Measurements from ENCODE around the gene GADL1.
A peak's percentile ranks its signal among the peaks of the same experiment; 100 is the strongest.

Gene GADL1

DNA sequence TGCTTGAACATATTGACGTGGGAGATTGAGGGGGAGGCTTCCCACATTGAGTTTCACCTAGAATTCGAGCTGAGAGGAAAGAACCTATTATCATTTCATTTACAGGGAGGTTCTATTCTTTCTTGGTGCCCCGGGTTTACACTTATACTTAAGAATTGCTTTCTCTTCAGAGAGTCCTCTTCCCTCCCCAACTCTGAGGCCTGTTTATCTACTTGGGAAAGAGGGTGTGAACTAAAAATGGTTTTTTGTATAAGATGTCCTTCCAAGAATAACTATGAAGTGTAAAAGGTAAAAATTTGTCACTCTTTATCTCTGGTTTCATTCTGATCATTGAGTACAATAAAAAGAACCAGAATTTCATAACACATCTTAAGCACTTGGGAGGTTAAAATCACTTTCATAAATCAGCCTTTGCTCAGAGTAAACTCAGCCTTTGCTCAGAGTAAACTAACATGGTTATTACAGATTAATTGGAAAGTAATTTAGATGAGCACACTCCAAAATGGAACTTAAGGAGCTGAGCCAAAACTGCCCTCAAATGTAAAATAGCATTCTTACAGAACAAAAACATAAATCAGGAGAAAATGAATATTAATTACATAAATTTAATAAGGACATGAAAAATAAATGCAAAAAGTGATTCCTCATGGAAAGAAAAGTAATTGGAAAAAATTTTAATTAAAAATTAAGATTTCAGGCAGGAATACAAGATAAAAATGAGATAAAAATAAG lies 75.2 kb downstream of the GADL1 start:
- DNase-seq (ENCODE audit: insufficient read length, low spot score) (no peak), FAIRE-seq (no peak)

DNA sequence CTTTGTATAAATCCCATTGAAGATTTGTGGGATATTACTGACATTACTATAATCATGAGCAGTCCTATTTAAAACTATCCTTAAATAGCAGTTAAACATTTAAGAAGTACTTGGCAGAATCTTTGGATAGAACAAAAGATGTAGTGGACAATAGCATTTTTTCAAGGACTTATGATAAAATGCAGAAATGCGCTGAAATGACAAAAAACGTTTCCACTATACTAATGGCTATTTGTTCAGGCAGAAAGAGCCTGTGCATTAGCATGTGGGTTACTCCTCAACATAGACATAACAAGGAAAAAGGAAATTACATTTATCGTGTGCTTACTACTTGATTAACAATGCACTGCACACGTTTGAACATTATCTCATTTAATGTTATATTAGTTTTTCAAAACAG lies 80.7 kb downstream of the GADL1 start:
- FAIRE-seq (no peak), DNase-seq (ENCODE audit: insufficient read length, low spot score) (no peak)

GRCh38 chr3:30811151-30811795 lies 83.2 kb downstream of the GADL1 start:
- no peak for FAIRE-seq

GRCh38 chr3:30810625-30811024 lies 83.8 kb downstream of the GADL1 start:
- FAIRE-seq (no peak), DNase-seq (ENCODE audit: insufficient read length, low spot score) (no peak)

More at GRCh38 chr3:30811151-30811795, 83.2 kb downstream of the GADL1 start:
- no peak for DNase-seq (ENCODE audit: insufficient read length, low spot score)

- no peak for DNase-seq (ENCODE audit: insufficient read length, low spot score)
- FAIRE-seq: no peak
Measured at GRCh38 chr3:30805695-30806094, 88.8 kb downstream of the GADL1 start.

DNA sequence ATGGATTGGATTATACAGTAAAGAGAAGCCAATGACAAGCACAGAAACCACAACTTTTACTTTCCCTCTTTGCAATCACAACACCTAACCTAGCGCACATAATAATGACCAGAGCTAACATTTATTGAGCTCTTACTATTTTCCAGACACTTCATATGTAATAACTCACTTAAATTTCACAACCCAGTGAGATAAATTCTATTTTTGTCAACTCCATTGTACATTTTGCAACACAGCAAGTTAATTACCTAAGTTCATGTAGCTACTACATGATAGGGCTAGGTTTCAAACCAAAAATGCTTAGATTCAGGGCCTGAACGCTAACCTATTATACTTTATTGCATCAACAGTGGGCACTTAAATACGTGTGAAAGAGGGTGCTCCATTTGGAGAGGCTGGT lies 89.5 kb downstream of the GADL1 start:
- DNase-seq (ENCODE audit: insufficient read length, low spot score): no peak
- no peak for FAIRE-seq

DNA sequence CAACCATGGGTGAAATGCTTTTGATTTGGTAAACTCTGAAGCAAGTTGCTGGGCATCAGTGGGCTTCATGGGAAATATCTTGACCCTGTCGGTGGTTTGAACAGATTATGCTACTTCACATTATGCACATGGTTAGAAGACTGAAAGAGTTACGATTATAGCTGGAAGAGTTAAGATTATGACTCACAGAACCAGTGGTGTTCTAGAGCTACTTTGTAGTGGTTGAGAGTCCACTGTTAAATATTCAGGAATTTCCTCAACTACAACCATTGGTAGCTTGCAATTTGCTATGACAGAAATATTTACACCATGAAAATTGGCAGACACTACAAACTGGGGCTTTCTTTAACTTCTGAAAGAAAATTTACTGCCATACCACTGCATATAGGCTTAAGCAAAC lies 99.3 kb downstream of the GADL1 start:
- FAIRE-seq (no peak), DNase-seq (ENCODE audit: insufficient read length, low spot score) (no peak)

- DNase-seq (ENCODE audit: insufficient read length, low spot score): no peak
- no peak for FAIRE-seq
Measured at GRCh38 chr3:30793740-30794139, 100.7 kb downstream of the GADL1 start.

GRCh38 chr3:30790150-30790549 lies 104.3 kb downstream of the GADL1 start:
- FAIRE-seq: no peak
- no peak for DNase-seq (ENCODE audit: insufficient read length, low spot score)

DNA sequence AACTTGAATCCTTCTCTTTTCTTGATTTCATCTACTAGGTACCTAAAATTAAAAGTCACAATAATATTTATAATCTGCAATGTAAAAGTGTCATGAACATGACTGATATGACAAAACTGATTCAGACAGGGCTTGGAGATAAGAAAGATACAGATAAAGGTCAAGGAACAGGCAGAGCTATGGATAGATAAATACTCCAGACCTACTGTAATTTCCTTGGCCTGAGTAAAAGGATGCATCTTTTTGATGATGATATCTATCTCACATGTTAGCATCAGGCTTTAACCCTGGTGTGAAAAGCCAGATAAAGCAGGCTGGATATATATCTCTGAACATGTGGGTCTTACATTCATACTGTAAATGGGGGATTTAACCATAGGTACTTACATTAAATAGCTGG lies 108.1 kb downstream of the GADL1 start:
- DNase-seq (ENCODE audit: insufficient read length, low spot score) (no peak), FAIRE-seq (no peak)

DNA sequence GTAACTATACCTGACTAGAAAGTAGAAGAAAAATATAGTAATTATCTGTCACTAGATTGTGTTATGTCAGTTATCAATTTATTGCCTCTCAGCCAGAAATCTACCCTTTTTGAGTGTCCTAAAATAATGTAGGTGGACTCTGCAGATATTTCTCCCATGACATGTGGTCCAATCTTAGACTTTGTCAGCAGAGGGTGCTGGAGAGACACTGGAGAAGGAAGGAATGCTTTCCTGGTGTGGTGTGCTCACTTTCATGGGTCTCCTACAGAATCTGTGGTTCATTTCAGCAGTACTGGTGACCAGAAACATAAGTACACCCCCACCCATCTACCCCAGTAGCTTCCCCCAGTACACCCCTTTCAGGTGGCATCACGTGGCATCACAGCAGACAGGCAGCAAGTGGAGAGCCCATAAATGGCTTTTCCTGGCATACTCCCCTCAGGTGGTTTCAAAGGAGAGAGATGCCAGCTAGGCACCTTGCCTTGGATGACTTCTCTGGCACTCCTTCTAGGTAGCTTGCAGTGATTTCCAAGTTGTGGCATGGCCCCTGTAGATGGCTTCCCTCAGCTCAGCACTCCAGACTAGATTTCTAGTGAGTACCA lies 114.7 kb downstream of the GADL1 start:
- DNase-seq (ENCODE audit: insufficient read length, low spot score) (no peak), FAIRE-seq (no peak)

DNA sequence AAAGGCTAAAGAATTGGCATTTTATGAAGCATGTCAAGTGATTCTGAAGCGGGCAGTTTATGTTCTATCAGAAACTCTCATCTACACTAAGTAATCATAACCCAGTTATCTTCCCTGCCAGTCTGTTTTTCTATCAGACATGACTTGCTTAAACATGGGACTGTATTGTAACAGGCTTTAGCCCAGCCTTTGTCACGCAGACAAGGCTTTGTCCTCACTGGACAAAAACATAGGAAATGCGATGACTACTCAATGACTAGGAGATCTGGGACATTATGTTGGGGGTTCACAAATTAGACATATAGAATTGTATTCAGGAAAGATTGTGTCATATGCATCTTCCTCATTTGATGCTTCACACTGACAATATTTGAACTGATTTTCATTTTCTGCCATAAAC lies 115.5 kb downstream of the GADL1 start:
- FAIRE-seq: no peak

DNA sequence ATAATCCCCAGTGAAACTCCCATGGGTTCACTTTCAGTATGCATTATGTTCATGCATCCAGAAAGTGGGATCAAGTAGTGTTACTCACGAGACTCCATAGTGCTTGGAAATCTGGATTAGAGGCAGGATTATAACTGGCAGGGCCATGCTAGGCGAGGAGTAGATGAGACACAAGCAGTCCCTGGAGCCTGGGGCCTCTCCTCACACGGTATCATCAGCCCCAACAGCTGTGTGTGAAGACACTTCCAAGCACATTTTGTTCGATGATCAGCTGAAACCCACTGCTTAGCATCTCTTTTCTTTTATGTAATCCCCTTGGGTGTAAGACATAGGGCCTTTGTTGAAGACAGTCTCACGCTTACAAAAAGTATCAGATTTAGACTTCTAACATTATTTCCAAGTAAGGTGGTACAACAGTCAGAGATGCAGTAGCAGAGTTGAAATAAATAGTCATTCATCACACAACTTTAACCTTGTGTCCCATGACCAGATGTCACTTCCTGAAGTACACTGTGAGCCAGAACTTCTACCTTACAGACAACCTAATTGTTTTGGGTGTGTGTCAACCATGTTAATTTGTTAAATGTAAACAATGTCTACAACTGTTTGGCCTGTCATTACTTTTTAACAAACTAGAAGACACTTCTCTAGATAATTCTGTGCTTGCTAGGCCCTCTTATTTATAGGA lies 116.9 kb downstream of the GADL1 start:
- FAIRE-seq (no peak), DNase-seq (ENCODE audit: insufficient read length, low spot score) (no peak)

More for the DNA sequence above, 115.5 kb downstream of the GADL1 start:
- no peak for DNase-seq (ENCODE audit: insufficient read length, low spot score)

- no peak for DNase-seq (ENCODE audit: insufficient read length, low spot score)
- no peak for FAIRE-seq
Measured at GRCh38 chr3:30776186-30776815, 118.2 kb downstream of the GADL1 start.

DNA sequence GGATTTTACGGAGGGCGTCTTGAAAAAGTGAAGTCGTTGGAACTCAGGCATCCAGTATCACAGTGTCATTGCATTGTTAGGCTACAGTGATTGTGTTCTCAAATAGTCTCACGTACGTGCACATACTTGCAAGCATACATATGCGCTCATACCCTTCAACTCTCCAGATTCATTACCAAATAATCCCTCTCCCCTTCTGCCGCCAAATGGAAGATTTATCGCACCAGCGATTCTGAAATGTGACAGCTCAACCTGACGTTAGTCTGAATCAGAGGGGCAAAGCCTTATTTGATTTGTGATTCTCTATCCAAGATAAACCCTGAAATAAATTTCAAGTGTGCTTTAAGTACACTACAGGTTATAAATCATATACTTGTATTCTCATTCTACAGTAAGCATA lies 119.4 kb downstream of the GADL1 start:
- peak; percentile 74 for FAIRE-seq
- DNase-seq (ENCODE audit: insufficient read length, low spot score): peak; percentile 37

DNA sequence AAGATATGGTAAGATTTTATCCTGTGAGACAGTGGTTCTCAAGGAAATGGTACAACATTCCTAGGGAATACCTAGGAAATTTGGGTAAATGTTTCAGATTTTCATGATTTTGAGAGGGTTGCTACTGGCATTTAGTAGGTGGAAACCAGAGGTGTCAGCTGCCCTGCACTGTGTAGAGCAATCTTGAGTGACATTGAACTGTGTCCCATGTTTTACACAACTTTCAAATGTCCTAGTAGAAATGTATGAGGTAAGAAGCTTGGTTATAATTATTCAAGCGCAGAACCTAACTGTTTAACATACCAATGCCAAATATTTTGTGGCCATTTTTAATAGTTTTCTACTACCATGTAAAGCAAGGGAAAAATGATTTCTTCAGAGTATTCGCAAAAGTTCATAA lies 120.4 kb downstream of the GADL1 start:
- FAIRE-seq (no peak), DNase-seq (ENCODE audit: insufficient read length, low spot score) (no peak)

DNA sequence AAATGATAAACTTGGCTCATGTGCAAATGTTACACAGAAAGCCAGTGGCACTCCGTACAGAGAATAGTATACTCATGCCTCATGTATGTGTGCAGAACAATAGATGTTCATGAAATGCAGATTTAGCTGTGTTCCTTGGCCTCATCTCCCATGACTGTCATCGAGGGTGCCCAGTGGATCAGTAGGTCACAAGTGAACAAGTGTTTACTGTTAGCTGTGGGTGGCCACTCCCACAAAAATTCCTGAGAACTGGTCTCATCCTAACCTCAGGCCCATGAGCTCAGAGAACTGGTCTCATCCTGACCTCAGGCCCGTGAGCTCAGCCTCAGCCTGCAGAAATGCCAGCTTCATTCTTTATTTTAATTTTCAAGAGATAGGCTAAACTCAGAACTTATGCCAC lies 124.1 kb downstream of the GADL1 start:
- peak; percentile 50 for DNase-seq (ENCODE audit: insufficient read length, low spot score)
- peak; percentile 57 for FAIRE-seq

DNA sequence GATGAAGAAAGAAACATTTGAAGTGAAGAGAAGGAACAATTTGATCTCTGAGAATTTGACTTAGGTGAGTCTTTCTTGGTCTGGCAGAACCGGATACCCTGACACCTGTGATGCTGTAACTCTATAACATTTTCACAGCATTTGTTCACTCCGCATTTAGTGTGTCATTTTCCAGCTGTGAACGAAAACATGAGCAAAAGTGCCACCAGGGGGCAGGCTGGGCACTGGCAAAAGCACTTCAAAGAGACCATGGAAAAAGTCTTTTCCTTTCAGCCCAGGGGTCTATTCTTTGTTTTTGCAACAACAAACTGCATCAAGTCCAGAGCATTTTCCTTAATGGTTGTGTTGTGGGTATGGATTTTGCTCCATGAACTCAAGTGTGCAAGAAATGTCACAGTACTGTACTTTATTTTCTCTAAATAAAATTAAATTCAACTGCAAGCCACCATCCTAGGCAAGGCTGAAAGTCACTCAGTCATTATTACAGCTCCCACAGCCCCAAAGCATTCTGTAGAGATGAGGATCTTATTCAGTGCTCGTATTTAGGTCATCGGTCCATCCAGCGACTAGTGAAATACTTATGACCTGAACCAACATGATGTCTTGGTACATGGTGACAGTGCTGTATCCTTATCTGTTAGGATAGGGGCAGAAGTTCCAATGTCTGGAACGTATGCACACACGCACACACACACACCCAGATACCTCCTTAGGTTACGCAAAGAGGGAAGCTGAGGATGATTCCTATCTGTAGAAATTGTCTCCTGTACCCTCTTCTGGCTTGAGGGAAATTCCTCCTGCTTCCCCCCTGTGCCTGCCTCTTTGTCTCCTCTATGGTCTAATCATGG lies 125.5 kb downstream of the GADL1 start:
- no peak for FAIRE-seq
- peak; percentile 38 for DNase-seq (ENCODE audit: insufficient read length, low spot score)

DNA sequence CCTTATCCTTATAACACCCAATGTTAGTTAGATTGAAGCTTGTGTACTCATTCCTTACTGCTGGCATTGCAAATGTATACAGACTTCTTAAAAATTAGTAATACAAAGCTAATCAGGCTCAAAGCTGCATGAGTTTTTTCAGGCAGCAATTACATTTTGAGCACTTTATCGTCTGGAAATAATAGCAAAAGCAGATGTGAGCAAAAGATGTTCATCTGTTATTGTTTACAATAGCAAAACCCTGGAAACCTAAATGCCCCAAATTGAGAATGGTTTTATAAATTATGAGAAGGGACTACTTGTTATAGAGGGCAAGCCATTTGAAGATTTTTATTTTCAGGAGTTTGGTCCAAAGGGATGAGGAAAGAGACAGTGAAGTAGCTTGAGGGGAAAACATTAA lies 126.4 kb downstream of the GADL1 start:
- FAIRE-seq: no peak
- DNase-seq (ENCODE audit: insufficient read length, low spot score): no peak

GRCh38 chr3:30766522-30766921 lies 127.9 kb downstream of the GADL1 start:
- no peak for FAIRE-seq
- no peak for DNase-seq (ENCODE audit: insufficient read length, low spot score)

All from HTR-8/SVneo (cell line).